HG03060 (cell line): ENCODE results near the gene NAALADL2.

ENCODE experiments used
- ATAC-seq: cut with Tn5 transposase; IDR thresholded peaks from one replicate; pipeline ENCODE4 v1.9.1; 2021; ENCODE audit warnings: low read depth, moderate number of reproducible peaks; ENCODE audit not compliant: unreplicated experiment

NAALADL2 gene

GRCh38 chr3:174859114-174859735, at the start of gene NAALADL2:
Gene NAALADL2 (plus strand): TSS chr3:174859334.
- ATAC-seq: no peak

- ATAC-seq: no peak
Observed at GRCh38 chr3:174810254-174810653, 48.9 kb upstream of the NAALADL2 start.

GRCh38 chr3:174812172-174812862, 46.8 kb upstream of the NAALADL2 start:
- no peak for ATAC-seq

- no peak for ATAC-seq
Observed at GRCh38 chr3:174815750-174816149, 43.4 kb upstream of the NAALADL2 start.

- ATAC-seq: no peak
Observed at GRCh38 chr3:174820885-174821284, 38.2 kb upstream of the NAALADL2 start.

GRCh38 chr3:174821477-174821876, 37.7 kb upstream of the NAALADL2 start:
- no peak for ATAC-seq

- no peak for ATAC-seq
Observed at GRCh38 chr3:174822320-174822719, 36.8 kb upstream of the NAALADL2 start.

GRCh38 chr3:174826069-174826468, 33.1 kb upstream of the NAALADL2 start:
- ATAC-seq: no peak

GRCh38 chr3:174844746-174845145, 14.4 kb upstream of the NAALADL2 start:
- no peak for ATAC-seq

GRCh38 chr3:174846055-174846454, 13.1 kb upstream of the NAALADL2 start:
- no peak for ATAC-seq

GRCh38 chr3:174854987-174855386, 4.1 kb upstream of the NAALADL2 start:
- no peak for ATAC-seq

GRCh38 chr3:174857301-174857700, 1.8 kb upstream of the NAALADL2 start:
- ATAC-seq: no peak

- no peak for ATAC-seq
Observed at GRCh38 chr3:174858353-174858752, 781 bp upstream of the NAALADL2 start.

- ATAC-seq: no peak
Observed at GRCh38 chr3:174859756-174860155, 622 bp downstream of the NAALADL2 start.

GRCh38 chr3:174862101-174862500, 3.0 kb downstream of the NAALADL2 start:
- ATAC-seq: no peak

- no peak for ATAC-seq
Observed at GRCh38 chr3:174862666-174863065, 3.5 kb downstream of the NAALADL2 start.

GRCh38 chr3:174863488-174863887, 4.4 kb downstream of the NAALADL2 start:
- no peak for ATAC-seq

- no peak for ATAC-seq
Observed at GRCh38 chr3:174869448-174869847, 10.3 kb downstream of the NAALADL2 start.

- no peak for ATAC-seq
Observed at GRCh38 chr3:174873832-174874657, 14.9 kb downstream of the NAALADL2 start.

GRCh38 chr3:174882789-174883188, 23.7 kb downstream of the NAALADL2 start:
- no peak for ATAC-seq

GRCh38 chr3:174883881-174884675, 24.9 kb downstream of the NAALADL2 start:
- ATAC-seq: no peak
